ENCODE data around the gene SCARB2. TPM values are rescaled to one million over a fixed set of nuclear protein-coding genes. Genes with fewer than 3 reads are reported as not detected.

SCARB2 gene
- total RNA-seq, 4 donors from 2014 or later: 178 to 271 (median 206) TPM

DNA sequence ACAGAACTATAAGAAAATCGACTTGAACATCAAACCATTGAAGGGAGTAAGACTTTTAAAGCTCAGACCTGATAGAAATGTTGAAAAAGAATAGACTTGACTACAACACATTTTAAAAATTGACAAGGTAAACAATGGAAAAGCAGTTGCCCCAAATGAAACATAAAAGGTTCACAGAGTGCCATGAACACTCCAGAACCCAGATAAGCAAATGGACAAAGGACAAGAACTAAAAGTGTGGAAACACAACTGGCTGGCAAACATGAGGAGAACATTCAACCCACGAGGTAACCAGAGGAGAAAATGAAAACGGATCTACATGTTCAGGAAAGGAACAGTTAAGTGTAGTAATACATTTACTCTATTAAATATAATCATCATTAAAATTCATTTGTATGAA is 26.5 kb downstream of the SCARB2 start:
- DNase-seq: no peak
- Histone ChIP-seq H3K27me3 (no peaks in the 10 kb centered on the region), H3K4me3 (replicated peaks in 1 of 3) (no peak overlapping the region), H3K9me3 (no peaks in the 10 kb centered on the region), H3K36me3 (peaks cover 0 to 5% of the 10 kb centered on the region in 2 donors), H3K4me1 (peaks cover 0 to 17% of the 10 kb centered on the region in 2 donors), H3K27ac (no peak overlapping the region)
- WGBS, 2 donors: 47 to 51% methylated on average over 3 of the region's 3 CpGs
- TF ChIP-seq, protein P1, sequence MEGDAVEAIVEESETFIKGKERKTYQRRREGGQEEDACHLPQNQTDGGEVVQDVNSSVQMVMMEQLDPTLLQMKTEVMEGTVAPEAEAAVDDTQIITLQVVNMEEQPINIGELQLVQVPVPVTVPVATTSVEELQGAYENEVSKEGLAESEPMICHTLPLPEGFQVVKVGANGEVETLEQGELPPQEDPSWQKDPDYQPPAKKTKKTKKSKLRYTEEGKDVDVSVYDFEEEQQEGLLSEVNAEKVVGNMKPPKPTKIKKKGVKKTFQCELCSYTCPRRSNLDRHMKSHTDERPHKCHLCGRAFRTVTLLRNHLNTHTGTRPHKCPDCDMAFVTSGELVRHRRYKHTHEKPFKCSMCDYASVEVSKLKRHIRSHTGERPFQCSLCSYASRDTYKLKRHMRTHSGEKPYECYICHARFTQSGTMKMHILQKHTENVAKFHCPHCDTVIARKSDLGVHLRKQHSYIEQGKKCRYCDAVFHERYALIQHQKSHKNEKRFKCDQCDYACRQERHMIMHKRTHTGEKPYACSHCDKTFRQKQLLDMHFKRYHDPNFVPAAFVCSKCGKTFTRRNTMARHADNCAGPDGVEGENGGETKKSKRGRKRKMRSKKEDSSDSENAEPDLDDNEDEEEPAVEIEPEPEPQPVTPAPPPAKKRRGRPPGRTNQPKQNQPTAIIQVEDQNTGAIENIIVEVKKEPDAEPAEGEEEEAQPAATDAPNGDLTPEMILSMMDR (IDR thresholded peaks at IDR 0.05): no peak
- TF ChIP-seq POLR2A (IDR thresholded peaks at IDR 0.05): no peak
- intact Hi-C loops (cut with DNase I): loop anchor here (10.0 kb wide), 1 partner anchor 118 kb away; the partner anchor contains the start of gene STBD1

DNA sequence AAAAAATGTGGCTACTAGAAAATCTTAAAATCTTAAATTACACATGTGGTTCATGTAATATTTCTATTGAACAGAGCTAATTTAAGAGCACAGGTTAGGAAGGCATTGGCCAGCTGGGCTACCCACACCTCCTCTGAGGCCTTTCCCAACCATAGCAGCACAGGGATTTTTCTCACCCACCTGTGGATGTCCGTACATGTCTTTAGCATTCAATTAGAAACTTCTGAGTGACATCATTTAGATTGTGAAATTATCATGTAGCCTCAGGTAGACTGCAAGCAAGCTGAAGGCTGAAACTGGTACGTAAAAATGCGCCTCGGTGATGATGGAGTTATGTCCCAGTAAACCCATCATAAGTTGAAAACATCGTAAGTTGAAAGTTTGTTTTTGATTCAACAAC is 31.2 kb downstream of the SCARB2 start:
- Histone ChIP-seq H3K36me3 (peaks cover 0 to 5% of the 10 kb centered on the region in 2 donors), H3K27ac (no peak overlapping the region), H3K27me3 (no peaks in the 10 kb centered on the region), H3K4me3 (replicated peaks in 1 of 3) (no peak overlapping the region), H3K9me3 (no peaks in the 10 kb centered on the region), H3K4me1 (peaks cover 0 to 10% of the 10 kb centered on the region in 2 donors)
- intact Hi-C loops (cut with DNase I): loop anchor here (10.0 kb wide), 1 partner anchor 122 kb away; the partner anchor contains the start of gene STBD1
- TF ChIP-seq POLR2A (IDR thresholded peaks at IDR 0.05): no peak
- TF ChIP-seq, protein P1 (IDR thresholded peaks at IDR 0.05): no peak
- 89 to 96% methylated on average over 5 of the region's 5 CpGs for WGBS, 2 donors
- no peak for DNase-seq

DNA sequence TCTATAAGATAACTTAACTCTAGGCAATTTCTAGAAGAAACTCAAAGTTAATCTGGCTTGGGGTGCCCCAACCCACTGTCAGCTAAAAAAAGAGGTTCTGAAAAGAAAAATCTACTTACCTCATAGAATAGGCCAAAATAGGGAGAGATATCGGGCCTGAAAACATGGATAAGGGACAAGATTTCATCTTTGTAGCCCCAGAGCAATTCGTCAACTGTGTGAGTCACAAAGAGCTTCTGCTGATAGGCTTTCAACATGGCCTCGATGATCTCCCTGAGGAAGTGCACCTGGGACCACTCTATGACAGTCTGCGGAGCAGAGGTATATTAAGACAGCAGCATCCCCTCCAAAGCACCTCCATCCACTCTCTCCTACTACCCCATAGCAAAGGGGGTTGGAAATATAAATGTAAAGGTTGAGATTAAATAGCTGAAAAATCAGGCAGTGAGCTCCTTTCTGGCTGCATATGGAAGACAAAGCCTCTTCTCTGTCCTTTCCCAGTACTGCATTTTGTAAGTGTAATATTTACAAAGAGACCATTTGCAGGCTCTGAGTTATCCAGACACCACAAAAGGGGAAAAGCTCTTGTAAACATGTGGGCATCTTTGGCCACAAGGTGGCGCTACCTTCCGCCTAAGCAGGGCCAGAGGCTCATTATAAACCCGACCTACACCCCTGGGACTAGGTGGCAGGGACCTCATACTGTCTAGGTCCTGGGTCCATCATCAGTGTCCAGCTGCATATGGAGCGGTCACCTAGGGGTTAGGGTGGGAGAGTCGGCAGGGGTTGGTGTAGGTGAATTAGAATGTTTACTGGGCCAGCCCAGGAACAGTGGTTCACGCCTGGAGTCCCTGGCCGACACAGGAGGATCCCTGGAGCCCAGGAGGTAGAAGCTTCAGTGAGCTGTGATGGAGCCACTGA is 34.0 kb downstream of the SCARB2 start:
- intact Hi-C loops (cut with DNase I): loop anchor here (10.0 kb wide), 1 partner anchor 125 kb away; the partner anchor contains the start of gene STBD1

GRCh38 chr4:76178296-76178695 is 35.3 kb downstream of the SCARB2 start:
- 68 to 71% methylated on average over 2 of the region's 2 CpGs for WGBS, 2 donors
- peaks cover 25 to 29% of the 10 kb centered on the region in 2 donors for H3K36me3 ChIP-seq
- H3K27ac ChIP-seq: no peak overlapping the region

More for the DNA sequence above, 34.0 kb downstream of the SCARB2 start:
- Histone ChIP-seq H3K27ac (no peak overlapping the region), H3K4me1 (peaks cover 0 to 4% of the 10 kb centered on the region in 2 donors), H3K36me3 (peaks cover 12 to 18% of the 10 kb centered on the region in 2 donors), H3K9me3 (no peaks in the 10 kb centered on the region), H3K27me3 (no peaks in the 10 kb centered on the region), H3K4me3 (replicated peaks in 1 of 3) (no peak overlapping the region)
- TF ChIP-seq POLR2A (IDR thresholded peaks at IDR 0.05): no peak
- TF ChIP-seq, protein P1 (IDR thresholded peaks at IDR 0.05): peak; percentile 68 to 95 (median 84)
- WGBS, 2 donors: 60 to 61% methylated on average over 10 to 11 of the region's 11 CpGs
- peak; percentile 88 to 92 for DNase-seq

More at GRCh38 chr4:76178296-76178695, 35.3 kb downstream of the SCARB2 start:
- no peaks in the 10 kb centered on the region for H3K27me3 ChIP-seq
- no peaks in the 10 kb centered on the region for H3K9me3 ChIP-seq
- peaks cover 0 to 1% of the 10 kb centered on the region in 2 donors for H3K4me1 ChIP-seq
- TF ChIP-seq POLR2A (IDR thresholded peaks at IDR 0.05): no peak
- TF ChIP-seq, protein P1 (IDR thresholded peaks at IDR 0.05): no peak
- intact Hi-C loops (cut with DNase I): no loop called here
- H3K4me3 ChIP-seq (replicated peaks in 1 of 3): no peak overlapping the region
- DNase-seq: no peak
